ENCODE data around the gene PILRA. TPM values are rescaled to one million over a fixed set of nuclear protein-coding genes. Genes with fewer than 3 reads are reported as not detected.

Gene PILRA
- total and polyA plus RNA-seq, 2 donors from 2014 or later: 15.4 to 18.8 TPM

- H3K9ac ChIP-seq (ENCODE audit: low read length in 3 of 3): peak overlapping the region in 2 of 3 donors; percentile 81 to 93
- no peaks in the 10 kb centered on the region for H3K27me3 ChIP-seq (ENCODE audit: control insufficient read depth, insufficient read depth, low read length)
- no peak for FAIRE-seq
- H3K36me3 ChIP-seq (ENCODE audit: control insufficient read depth in 2 of 3, insufficient read depth in 3 of 3, low read length in 3 of 3): peaks cover 5 to 20% (median 9%) of the 10 kb centered on the region in 3 donors
- DNase-seq: no peak
- H3K27ac ChIP-seq (ENCODE audit: low read depth in 2 of 2, low read length in 2 of 2): peak overlapping the region in 1 of 2 donors; percentile 93
- intact Hi-C loops (cut with DNase I): no loop called here
- H3K9me3 ChIP-seq (ENCODE audit: control insufficient read depth in 2 of 3, insufficient read depth in 1 of 3, low read length in 3 of 3): no peaks in the 10 kb centered on the region
- H3K4me3 ChIP-seq (ENCODE audit: low read length in 3 of 3): peak overlapping the region in 2 of 3 donors; percentile 66 to 77
- TF ChIP-seq CTCF (IDR thresholded peaks at IDR 0.05; ENCODE audit: borderline replicate concordance, extremely low read depth, insufficient read depth): no peak
- H3K4me1 ChIP-seq (ENCODE audit: control insufficient read depth in 2 of 3, insufficient read depth in 2 of 3, low read depth in 1 of 3, low read length in 3 of 3): peaks cover 0 to 34% (median 20%) of the 10 kb centered on the region in 3 donors
Observed at GRCh38 chr7:100434297-100435144, 61.2 kb downstream of the PILRA start.

GRCh38 chr7:100435401-100436304 is 62.4 kb downstream of the PILRA start:
- Histone ChIP-seq H3K9me3 (ENCODE audit: control insufficient read depth in 2 of 3, insufficient read depth in 1 of 3, low read length in 3 of 3) (no peaks in the 10 kb centered on the region), H3K9ac (ENCODE audit: low read length in 3 of 3) (peak overlapping the region; percentile 59 to 93 (median 81)), H3K36me3 (ENCODE audit: control insufficient read depth in 2 of 3, insufficient read depth in 3 of 3, low read length in 3 of 3) (peaks cover 5 to 20% (median 9%) of the 10 kb centered on the region in 3 donors), H3K4me1 (ENCODE audit: control insufficient read depth in 2 of 3, insufficient read depth in 2 of 3, low read depth in 1 of 3, low read length in 3 of 3) (peaks cover 0 to 33% (median 20%) of the 10 kb centered on the region in 3 donors), H3K4me3 (ENCODE audit: low read length in 3 of 3) (peak overlapping the region; percentile 67 to 77 (median 68)), H3K27ac (ENCODE audit: low read depth in 2 of 2, low read length in 2 of 2) (peak overlapping the region; percentile 92 to 93), H3K27me3 (ENCODE audit: control insufficient read depth, insufficient read depth, low read length) (no peaks in the 10 kb centered on the region)
- intact Hi-C loops (cut with DNase I): no loop called here
- peak in 4 of 5 donors; percentile 42 to 87 (median 67) for DNase-seq
- TF ChIP-seq CTCF (IDR thresholded peaks at IDR 0.05; ENCODE audit: borderline replicate concordance, extremely low read depth, insufficient read depth): no peak
- no peak for FAIRE-seq

- H3K4me1 ChIP-seq (ENCODE audit: control insufficient read depth in 2 of 3, insufficient read depth in 2 of 3, low read depth in 1 of 3, low read length in 3 of 3): peaks cover 0 to 17% (median 7%) of the 10 kb centered on the region in 3 donors
- H3K36me3 ChIP-seq (ENCODE audit: control insufficient read depth in 2 of 3, insufficient read depth in 3 of 3, low read length in 3 of 3): peaks cover 5 to 20% (median 9%) of the 10 kb centered on the region in 3 donors
- H3K9ac ChIP-seq (ENCODE audit: low read length in 3 of 3): no peak overlapping the region
- no peak for FAIRE-seq
- intact Hi-C loops (cut with DNase I): no loop called here
- peak in 2 of 5 donors; percentile 79 to 83 for DNase-seq
- peak overlapping the region in 1 of 3 donors; percentile 77 for H3K4me3 ChIP-seq (ENCODE audit: low read length in 3 of 3)
- H3K27ac ChIP-seq (ENCODE audit: low read depth in 2 of 2, low read length in 2 of 2): no peak overlapping the region
- H3K27me3 ChIP-seq (ENCODE audit: control insufficient read depth, insufficient read depth, low read length): no peaks in the 10 kb centered on the region
- TF ChIP-seq CTCF (IDR thresholded peaks at IDR 0.05; ENCODE audit: borderline replicate concordance, extremely low read depth, insufficient read depth): no peak
- no peaks in the 10 kb centered on the region for H3K9me3 ChIP-seq (ENCODE audit: control insufficient read depth in 2 of 3, insufficient read depth in 1 of 3, low read length in 3 of 3)
Observed at GRCh38 chr7:100437150-100438100, 64.1 kb downstream of the PILRA start.
